DOHH2 (cell line): Measurements from ENCODE around the gene USP32.

ENCODE experiments used
- CTCF ChIP-seq: fragments of 200-600 bp; sonication (generic); IDR thresholded peaks from one replicate; pipeline ENCODE4 v1.5.1; 2014; ENCODE audit warnings: antibody characterized with exemption, mild to moderate bottlenecking, low read depth, low read length; ENCODE audit not compliant: poor library complexity, severe bottlenecking
- EZH2phosphoT487 ChIP-seq: fragments of 200-600 bp; sonication (generic); IDR thresholded peaks from 2 replicates; pipeline ENCODE4 v1.6.1; 2017; ENCODE audit warnings: borderline replicate concordance, mild to moderate bottlenecking, antibody characterized with exemption, low read length, moderate library complexity, mixed read lengths

- TF ChIP-seq CTCF (no peak), EZH2phosphoT487 (no peak)
These were observed 242.0 kb downstream of the USP32 start, which contains the start of gene CA4 for GRCh38 chr17:60149691-60150582.
